HG02678 (cell line): ENCODE data around the gene METTL6.
"Not testable (repeated sequence)": the region's sequence is repeated elsewhere in the genome, so short reads cannot be mapped to it uniquely, and the experiment has no call there.

Source experiments
- ATAC-seq: cut with Tn5 transposase; IDR thresholded peaks from one replicate; pipeline ENCODE4 v1.9.1; 2021; ENCODE audit warnings: mild to moderate bottlenecking, moderate library complexity; ENCODE audit not compliant: unreplicated experiment

METTL6 gene

GRCh38 chr3:15427182-15427880 is at the start of gene METTL6, which contains the start of gene EAF1:
Gene METTL6 (minus strand): TSS chr3:15427544. CDS start chr3:15426511, 1,033 bp downstream.
Gene EAF1 (plus strand): TSS chr3:15427598. CDS start chr3:15427780, 182 bp downstream.
- ATAC-seq = peak; percentile 94

- no peak for ATAC-seq
Measured at GRCh38 chr3:15476378-15476777, 49.0 kb upstream of the METTL6 start.

- no peak for ATAC-seq
Measured at GRCh38 chr3:15475161-15475560, 47.8 kb upstream of the METTL6 start.

- ATAC-seq = no peak
Measured at GRCh38 chr3:15471861-15472260, 44.5 kb upstream of the METTL6 start.

- no peak for ATAC-seq
Measured at GRCh38 chr3:15470849-15471248, 43.5 kb upstream of the METTL6 start.

GRCh38 chr3:15470261-15470660 is 42.9 kb upstream of the METTL6 start:
- ATAC-seq = no peak

GRCh38 chr3:15467227-15468181 is 40.2 kb upstream of the METTL6 start:
- ATAC-seq = peak; percentile 52

- ATAC-seq = no peak
Measured at GRCh38 chr3:15465876-15466585, 38.7 kb upstream of the METTL6 start.

- no peak for ATAC-seq
Measured at GRCh38 chr3:15462451-15462850, 35.1 kb upstream of the METTL6 start.

GRCh38 chr3:15460891-15461531 is 33.7 kb upstream of the METTL6 start:
- no peak for ATAC-seq

- no peak for ATAC-seq
Measured at GRCh38 chr3:15458212-15458780, 31.0 kb upstream of the METTL6 start.

- not testable (repeated sequence) for ATAC-seq
Measured at GRCh38 chr3:15456915-15457314, 29.6 kb upstream of the METTL6 start.

- no peak for ATAC-seq
Measured at GRCh38 chr3:15456321-15456720, 29.0 kb upstream of the METTL6 start.

- no peak for ATAC-seq
Measured at GRCh38 chr3:15455756-15456155, 28.4 kb upstream of the METTL6 start.

GRCh38 chr3:15454965-15455364 is 27.6 kb upstream of the METTL6 start:
- no peak for ATAC-seq

- ATAC-seq = no peak
Measured at GRCh38 chr3:15453991-15454625, 26.8 kb upstream of the METTL6 start.

- no peak for ATAC-seq
Measured at GRCh38 chr3:15453501-15453900, 26.2 kb upstream of the METTL6 start.

GRCh38 chr3:15452961-15453360 is 25.6 kb upstream of the METTL6 start:
- no peak for ATAC-seq

- no peak for ATAC-seq
Measured at GRCh38 chr3:15452156-15452555, 24.8 kb upstream of the METTL6 start.
